Suprapubic skin (tissue), 4 donors: Measurements from ENCODE around the gene PNO1. TPM values are rescaled to one million over a fixed set of nuclear protein-coding genes. Genes with fewer than 3 reads are reported as not detected.

Source experiments
- DNase-seq, 2 donors: peaks; one replicate each; pipeline ENCODE4 v3.0.0-alpha.2; 2019; ENCODE audit warnings: low spot score in 2 of 2
- H3K27ac ChIP-seq: fragments of 200-600 bp; sonication (generic); one replicate; pipeline ENCODE4 v1.5.1; 2019
- H3K27me3 ChIP-seq: fragments of 200-600 bp; sonication (generic); one replicate; pipeline ENCODE4 v1.5.1; 2019
- H3K36me3 ChIP-seq: fragments of 200-600 bp; sonication (generic); one replicate; pipeline ENCODE4 v1.5.1; 2019
- H3K4me1 ChIP-seq: fragments of 200-600 bp; sonication (generic); one replicate; pipeline ENCODE4 v1.5.1; 2019
- H3K4me3 ChIP-seq: fragments of 200-600 bp; sonication (generic); one replicate; pipeline ENCODE4 v1.5.1; 2019; ENCODE audit warnings: mild to moderate bottlenecking
- H3K9me3 ChIP-seq: fragments of 200-600 bp; sonication (generic); one replicate; pipeline ENCODE4 v1.5.1; 2019
- CTCF ChIP-seq, 2 donors: fragments of 200-600 bp in 1 of 2; fragments of 450-650 bp in 1 of 2; sonication (generic) in 1 of 2; IDR thresholded peaks; one replicate each; pipeline ENCODE4 v1.5.1; 2016 to 2019; ENCODE audit warnings: antibody characterized with exemption in 2 of 2, mild to moderate bottlenecking in 1 of 2, moderate library complexity in 1 of 2
- EP300 ChIP-seq: sonication (generic); formaldehyde crosslinking; IDR thresholded peaks from one replicate; pipeline ENCODE4 v1.6.1; 2017; ENCODE audit warnings: antibody characterized with exemption
- POLR2A ChIP-seq, 2 donors: fragments of 450-650 bp; IDR thresholded peaks; one replicate each; pipeline ENCODE4 v1.6.1; 2017; ENCODE audit warnings: antibody characterized with exemption in 2 of 2, mild to moderate bottlenecking in 2 of 2, moderate library complexity in 2 of 2
- POLR2AphosphoS5 ChIP-seq, 3 donors: sonication (generic); formaldehyde crosslinking; IDR thresholded peaks; one replicate each; pipeline ENCODE4 v1.6.1; 2017; ENCODE audit warnings: antibody characterized with exemption in 3 of 3
- WGBS: methylation state at CpG from one replicate; pipeline ENCODE4 v1.1.5; 2018; 5-methylcytosine and 5-hydroxymethylcytosine counted together
- total RNA-seq, 4 donors: library from RNA; depleted of rRNA; stranded (reverse); fragments of >200 nt; gene quantifications; one replicate each; pipeline ENCODE4 v1.1.0, GENCODE V29; 2016

The PNO1 gene
- total RNA-seq, 4 donors from 2014 or later = 8.4 to 20.2 (median 15.5) TPM

DNA sequence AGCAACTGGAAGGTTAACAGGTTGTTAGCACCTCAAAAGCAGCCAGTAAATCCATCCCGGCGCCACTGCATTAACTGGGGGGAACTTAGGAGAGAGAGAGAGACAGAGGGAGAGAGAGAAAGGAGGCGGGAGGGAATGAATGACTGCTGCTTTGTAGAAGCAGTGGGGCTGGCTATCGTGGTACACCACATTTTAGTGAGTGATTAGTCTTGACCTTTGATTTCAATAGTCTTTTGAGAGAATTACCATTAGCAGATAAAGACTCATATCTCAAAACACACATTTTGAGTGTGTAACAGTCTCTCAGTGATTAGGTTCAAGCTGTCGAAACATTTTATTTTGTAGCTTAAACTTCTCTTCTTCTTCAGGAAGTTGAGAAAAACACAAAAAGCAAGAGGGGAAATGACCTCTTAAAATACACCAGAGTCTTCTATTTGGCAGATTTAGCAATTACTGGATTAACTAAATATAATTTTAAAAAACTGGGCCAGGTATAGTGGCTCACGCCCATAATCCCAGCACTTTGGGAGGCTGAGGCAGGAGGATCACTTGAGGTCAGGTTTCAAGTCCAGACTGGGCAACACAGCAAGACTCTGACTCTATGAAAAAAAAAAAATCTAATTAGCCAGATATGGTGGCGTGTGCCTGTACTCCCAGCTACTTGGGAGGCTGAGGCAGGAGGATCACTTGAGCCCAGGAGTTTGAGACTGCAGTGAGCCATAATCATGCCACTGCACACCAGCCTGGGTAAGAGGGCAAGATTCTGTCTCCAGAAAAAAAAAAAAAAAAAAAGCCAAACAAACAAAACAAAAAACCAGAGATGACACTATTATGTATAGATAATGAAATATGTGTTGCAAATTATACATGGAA, 22.0 kb upstream of the PNO1 start:
- 82% methylated on average over 7 of the region's 7 CpGs for WGBS

DNA sequence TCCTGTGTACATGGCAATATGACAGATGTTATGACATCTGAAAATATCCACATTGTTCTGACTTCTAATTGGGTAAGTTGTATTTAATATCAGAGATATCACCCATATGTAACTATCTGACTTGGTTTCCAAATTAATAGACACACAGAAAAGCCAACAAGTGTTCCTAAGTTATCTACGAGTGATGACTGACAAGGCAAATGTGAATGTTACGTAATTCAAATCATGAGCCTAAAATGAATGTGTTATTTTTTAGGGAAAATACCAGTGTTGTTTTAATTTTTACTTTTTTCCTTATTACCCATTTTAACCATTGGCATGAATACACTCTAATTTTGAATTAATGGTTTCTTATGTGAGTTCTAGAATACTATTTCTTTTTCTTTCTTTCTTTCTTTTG, 15.8 kb upstream of the PNO1 start:
- DNase-seq = no peak
- H3K9me3 ChIP-seq = no peaks in the 10 kb centered on the region
- H3K27ac ChIP-seq = no peak overlapping the region
- TF ChIP-seq POLR2AphosphoS5 (IDR thresholded peaks at IDR 0.05) (no peak), EP300 (no peak), CTCF (IDR thresholded peaks at IDR 0.05) (no peak), POLR2A (IDR thresholded peaks at IDR 0.05) (no peak)
- no peaks in the 10 kb centered on the region for H3K27me3 ChIP-seq
- H3K36me3 ChIP-seq = peaks cover 6% of the 10 kb centered on the region
- H3K4me3 ChIP-seq = no peak overlapping the region
- WGBS = 91% methylated on average over 2 of the region's 2 CpGs
- H3K4me1 ChIP-seq = no peaks in the 10 kb centered on the region

More for the DNA sequence above, 22.0 kb upstream of the PNO1 start:
- Histone ChIP-seq H3K27ac (no peak overlapping the region), H3K4me1 (no peaks in the 10 kb centered on the region), H3K9me3 (no peaks in the 10 kb centered on the region), H3K4me3 (no peak overlapping the region), H3K36me3 (peaks cover 20% of the 10 kb centered on the region), H3K27me3 (no peaks in the 10 kb centered on the region)
- no peak for TF ChIP-seq POLR2AphosphoS5 (IDR thresholded peaks at IDR 0.05)
- no peak for TF ChIP-seq CTCF (IDR thresholded peaks at IDR 0.05)
- TF ChIP-seq EP300 = no peak
- TF ChIP-seq POLR2A (IDR thresholded peaks at IDR 0.05) = no peak
- no peak for DNase-seq

GRCh38 chr2:68151037-68151436, 6.7 kb upstream of the PNO1 start:
- H3K9me3 ChIP-seq = no peaks in the 10 kb centered on the region
- no peak overlapping the region for H3K4me3 ChIP-seq
- H3K36me3 ChIP-seq = no peaks in the 10 kb centered on the region
- no peaks in the 10 kb centered on the region for H3K27me3 ChIP-seq
- H3K27ac ChIP-seq = no peak overlapping the region
- TF ChIP-seq EP300 (no peak), POLR2AphosphoS5 (IDR thresholded peaks at IDR 0.05) (no peak)
- no peak for DNase-seq
- H3K4me1 ChIP-seq = peaks cover 11% of the 10 kb centered on the region

- no peak for DNase-seq
- WGBS = 60% methylated on average over 3 of the region's 3 CpGs
- H3K36me3 ChIP-seq = no peaks in the 10 kb centered on the region
- H3K9me3 ChIP-seq = no peaks in the 10 kb centered on the region
- H3K27ac ChIP-seq = no peak overlapping the region
- no peak overlapping the region for H3K4me3 ChIP-seq
- H3K27me3 ChIP-seq = no peaks in the 10 kb centered on the region
- H3K4me1 ChIP-seq = peaks cover 20% of the 10 kb centered on the region
- TF ChIP-seq CTCF (IDR thresholded peaks at IDR 0.05) (no peak), EP300 (no peak), POLR2AphosphoS5 (IDR thresholded peaks at IDR 0.05) (no peak), POLR2A (IDR thresholded peaks at IDR 0.05) (no peak)
These were observed 4.9 kb upstream of the PNO1 start for GRCh38 chr2:68152681-68153347.

GRCh38 chr2:68155618-68156017, 2.1 kb upstream of the PNO1 start:
- peaks cover 4% of the 10 kb centered on the region for H3K36me3 ChIP-seq
- TF ChIP-seq EP300 (no peak), CTCF (IDR thresholded peaks at IDR 0.05) (no peak), POLR2A (IDR thresholded peaks at IDR 0.05) (no peak), POLR2AphosphoS5 (IDR thresholded peaks at IDR 0.05) (no peak)
- WGBS = 90% methylated on average over 7 of the region's 7 CpGs
- no peak overlapping the region for H3K4me3 ChIP-seq
- no peaks in the 10 kb centered on the region for H3K27me3 ChIP-seq
- no peak overlapping the region for H3K27ac ChIP-seq
- no peak for DNase-seq
- no peaks in the 10 kb centered on the region for H3K9me3 ChIP-seq
- H3K4me1 ChIP-seq = peaks cover 33% of the 10 kb centered on the region
